Epithelial cell of umbilical artery (primary cell): ENCODE data around the gene BAIAP2L1. TPM values are rescaled to one million over a fixed set of nuclear protein-coding genes. Genes with fewer than 3 reads are reported as not detected.

Experiments
- total RNA-seq: library from RNA; depleted of rRNA; stranded (reverse); fragments of >200 nt; gene quantifications from 2 replicates; pipeline ENCODE4 v1.2.3, GENCODE V29; 2014

The BAIAP2L1 gene
- total RNA-seq, result under 0.01 TPM in 1 of 2 replicates, not detected in the other

GRCh38 chr7:98400542-98401340 lies at the start of gene BAIAP2L1:
Gene BAIAP2L1 (minus strand): TSS chr7:98401090. CDS start chr7:98400852, 238 bp downstream.

DNA sequence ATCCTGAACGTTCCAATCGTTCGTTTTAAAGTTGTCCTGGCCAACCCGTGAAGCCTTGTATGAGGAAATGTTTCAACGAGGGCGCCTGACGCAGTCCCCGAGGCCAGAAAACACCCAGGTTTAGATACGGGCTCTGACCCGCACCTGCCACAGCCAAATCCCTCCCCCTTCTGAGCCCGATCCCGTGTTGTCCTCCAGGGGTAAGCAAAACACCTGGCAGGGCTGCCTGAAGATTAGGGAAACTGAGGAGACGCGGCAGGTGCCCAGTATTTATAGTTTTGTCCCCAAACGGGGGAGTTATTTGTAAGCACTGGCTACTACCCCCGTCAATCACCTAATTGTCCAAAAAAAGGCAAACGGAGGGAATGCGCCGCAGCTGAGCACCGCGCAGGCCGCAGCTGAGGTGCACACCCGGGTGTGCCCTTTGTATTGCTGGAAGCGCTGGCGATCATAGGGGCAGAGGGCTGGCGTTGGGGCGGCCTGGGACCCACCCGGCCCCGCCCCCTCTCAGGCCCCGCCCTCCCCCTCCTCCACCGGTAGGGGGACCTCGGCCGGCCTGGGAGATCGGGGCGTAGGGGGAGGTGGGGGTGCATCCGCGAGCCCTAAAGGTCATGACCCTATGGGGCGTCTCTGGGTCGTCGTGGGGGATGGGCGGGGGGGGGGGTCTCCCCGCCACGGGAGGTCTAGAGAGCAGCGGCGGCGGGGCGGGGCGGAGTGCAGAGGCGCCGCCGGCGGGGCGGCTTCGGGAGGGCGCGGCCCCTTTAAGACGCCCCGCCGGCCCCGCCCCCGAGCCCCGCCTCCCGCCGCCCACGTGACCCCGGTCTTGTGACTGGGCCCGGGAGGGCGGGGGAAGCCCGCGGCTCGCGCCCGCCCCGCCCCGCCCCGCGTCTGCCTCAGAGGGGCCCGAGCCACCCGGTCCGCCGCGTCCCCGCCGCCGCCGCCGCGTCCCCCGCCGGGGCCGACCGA lies 119.8 kb downstream of the BAIAP2L1 start, which contains the start of gene BRI3:
TSS of gene BRI3 (plus strand) at position 896 of the 966 bp plus-strand sequence. CDS start 110 bp downstream, outside the sequence.

DNA sequence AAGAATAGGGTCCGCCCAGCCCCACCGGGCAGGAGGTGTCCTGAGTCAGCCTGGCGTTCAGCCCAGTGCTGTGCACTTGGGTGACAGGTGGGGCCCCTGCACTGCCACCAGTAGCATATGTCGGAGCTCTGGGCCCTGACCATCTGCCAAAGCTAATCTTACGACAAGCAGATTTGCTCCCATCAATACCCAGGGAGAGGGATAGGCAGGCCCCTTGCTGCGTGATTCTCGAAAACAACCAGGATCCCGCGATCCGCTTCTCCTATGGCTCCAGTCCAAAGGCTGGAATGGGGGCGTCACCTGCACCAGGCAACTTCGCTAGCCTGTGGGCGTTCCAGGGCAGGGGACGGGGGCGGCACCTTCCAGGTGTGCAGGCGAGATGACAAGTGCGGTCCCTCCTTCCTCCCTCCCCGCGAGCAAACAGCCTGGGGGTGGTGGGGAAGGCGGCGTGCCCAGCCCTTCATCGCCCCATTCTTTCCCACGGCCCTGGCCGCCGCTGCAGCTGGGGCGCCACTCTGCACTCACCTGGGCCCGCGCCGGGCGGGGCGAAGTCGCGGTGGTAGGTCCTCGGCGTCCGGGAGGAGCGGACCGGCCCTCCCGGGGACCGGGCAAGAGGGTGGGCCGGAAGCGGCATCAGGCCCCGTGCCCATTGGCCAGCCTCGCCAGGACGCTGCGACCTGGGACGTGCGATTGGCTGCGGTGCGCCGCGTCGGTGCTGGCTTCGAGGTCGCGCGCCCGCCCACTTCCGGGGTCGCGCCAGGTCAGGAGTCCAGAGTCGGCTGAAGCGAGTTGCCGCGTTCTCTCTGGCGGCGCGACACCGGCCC lies 149.1 kb downstream of the BAIAP2L1 start, which contains the start of gene TECPR1:
TSS of gene TECPR1 (minus strand) at position 632 of the 824 bp plus-strand sequence. CDS start 6,086 bp downstream, outside the sequence.

Other genes starting within 250 kb of the BAIAP2L1 start
- 0.32 and 1.1 TPM in 2 replicates for gene BHLHA15, start 189.7 kb downstream of the BAIAP2L1 start, total RNA-seq
- 49.7 and 51.4 TPM in 2 replicates for gene TECPR1, start 148.9 kb downstream of the BAIAP2L1 start, total RNA-seq
- gene BRI3, start 119.4 kb downstream of the BAIAP2L1 start, total RNA-seq, result 25.3 and 33.3 TPM in 2 replicates
- gene NPTX2, start 216.2 kb upstream of the BAIAP2L1 start, total RNA-seq, result 0.91 and 2.6 TPM in 2 replicates